Spinal cord (tissue), 10 donors: Measurements from ENCODE around the gene DIP2C. TPM values are rescaled to one million over a fixed set of nuclear protein-coding genes. Genes with fewer than 3 reads are reported as not detected.
"Not testable (repeated sequence)": the region's sequence is repeated elsewhere in the genome, so short reads cannot be mapped to it uniquely, and the experiment has no call there.

Source experiments
- DNase-seq, 6 donors: peaks; one replicate each; pipeline versions ENCODE4 v3.0.0 to v3.0.0-alpha.2; 2013 to 2015; ENCODE audit warnings: low spot score in 6 of 6, low read depth in 4 of 6
- H3K27ac ChIP-seq: one replicate; pipeline ENCODE4 v1.5.1; 2013; ENCODE audit warnings: low read depth, low read length, control low read depth
- H3K27me3 ChIP-seq: one replicate; pipeline ENCODE4 v1.6.1; 2013; ENCODE audit warnings: low read length; ENCODE audit not compliant: control insufficient read depth, insufficient read depth
- H3K36me3 ChIP-seq: one replicate; pipeline ENCODE4 v1.6.1; 2013; ENCODE audit warnings: low read length; ENCODE audit not compliant: control insufficient read depth, insufficient read depth
- H3K4me1 ChIP-seq: one replicate; pipeline ENCODE4 v1.6.1; 2013; ENCODE audit warnings: low read length; ENCODE audit not compliant: control insufficient read depth, insufficient read depth
- H3K4me3 ChIP-seq: one replicate; pipeline ENCODE4 v1.5.1; 2013; ENCODE audit warnings: low read depth, low read length, control low read depth
- H3K9me3 ChIP-seq: one replicate; pipeline ENCODE4 v1.6.1; 2013; ENCODE audit warnings: low read length; ENCODE audit not compliant: control insufficient read depth, insufficient read depth
- WGBS: methylation state at CpG from one replicate; pipeline ENCODE4 v1.1.5; 2013; ENCODE audit warnings: missing lambda C conversion rate; ENCODE audit not compliant: insufficient coverage; 5-methylcytosine and 5-hydroxymethylcytosine counted together
- polyA plus RNA-seq, 2 donors: library from polyadenylated mRNA; unstranded; fragments of 120-200 nt; gene quantifications; one replicate each; pipeline ENCODE4 v1.2.1, GENCODE V29; 2013; ENCODE audit not compliant: insufficient read length in 2 of 2
- total RNA-seq, 2 donors: library from RNA; depleted of rRNA in 1 of 2; stranded (reverse); fragments of 120-200 nt in 1 of 2; fragments of >200 nt in 1 of 2; gene quantifications; one replicate each; pipeline versions ENCODE4 v1.2.3 to v1.2.4, GENCODE V29; 2013 to 2014
- donor health status: healthy.

DIP2C gene
- total and polyA plus RNA-seq, 4 donors, result 15.4 to 36.3 (median 29.3) TPM

- H3K4me3 ChIP-seq, result no peak overlapping the region
- 66% methylated on average over 22 of the region's 24 CpGs for WGBS
Measured at GRCh38 chr10:649798-650440, 39.5 kb downstream of the DIP2C start.

DNA sequence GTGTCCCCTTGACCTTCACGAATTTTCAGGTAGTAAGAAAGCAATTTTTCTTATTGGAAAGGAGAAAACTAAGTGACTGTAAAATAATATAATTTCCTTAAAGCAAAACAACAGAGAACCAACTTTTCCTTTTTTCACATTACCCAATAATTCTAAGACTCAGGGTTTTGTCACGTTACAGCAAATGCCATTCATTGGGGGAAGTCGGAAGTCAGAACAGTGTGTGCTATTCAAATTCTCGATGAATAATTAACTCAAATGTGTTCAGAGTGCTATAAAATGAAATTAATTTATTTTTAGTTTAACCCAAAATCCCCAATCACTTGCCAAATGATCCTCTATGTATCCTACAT, 40.0 kb downstream of the DIP2C start:
- no peak for DNase-seq
- Histone ChIP-seq H3K4me3 (no peak overlapping the region), H3K27ac (no peak overlapping the region), H3K36me3 (peaks cover 4% of the 10 kb centered on the region), H3K27me3 (no peaks in the 10 kb centered on the region), H3K9me3 (peaks cover 5% of the 10 kb centered on the region), H3K4me1 (peaks cover 40% of the 10 kb centered on the region)
- WGBS, result no CpG with 5 or more reads among the region's 4 CpGs

More at GRCh38 chr10:649798-650440, 39.5 kb downstream of the DIP2C start:
- H3K27me3 ChIP-seq, result no peaks in the 10 kb centered on the region
- no peak overlapping the region for H3K27ac ChIP-seq
- H3K9me3 ChIP-seq, result peaks cover 4% of the 10 kb centered on the region
- H3K4me1 ChIP-seq, result peaks cover 37% of the 10 kb centered on the region
- DNase-seq, result peak in 1 of 6 donors; percentile 56
- peaks cover 2% of the 10 kb centered on the region for H3K36me3 ChIP-seq

GRCh38 chr10:647019-647418, 42.4 kb downstream of the DIP2C start:
- not testable (repeated sequence) for H3K9me3 ChIP-seq, H3K36me3 ChIP-seq, H3K4me3 ChIP-seq, DNase-seq, H3K27ac ChIP-seq, H3K27me3 ChIP-seq
- H3K4me1 ChIP-seq, result peaks cover 26% of the 10 kb centered on the region
- 91% methylated on average over 7 of the region's 15 CpGs for WGBS

DNA sequence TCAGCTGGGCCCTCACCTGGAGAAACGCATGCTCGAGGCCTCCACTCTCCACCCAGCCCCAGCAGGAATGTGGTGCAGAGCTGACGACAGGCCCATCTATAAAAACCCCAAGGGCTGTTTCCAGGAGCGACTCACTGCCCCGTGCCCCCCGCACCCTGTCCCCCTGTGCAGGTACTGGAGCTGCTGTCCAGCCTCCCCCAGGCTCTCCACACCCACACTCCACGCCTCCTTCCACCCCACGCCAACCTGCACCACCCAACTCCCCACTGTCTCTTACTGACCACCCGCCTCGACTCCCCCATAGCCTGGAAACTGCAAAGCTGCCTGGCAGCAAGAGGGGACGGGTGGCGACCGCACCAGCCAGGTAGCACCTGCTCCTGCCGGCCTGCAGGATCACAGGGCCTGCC, 43.3 kb downstream of the DIP2C start:
- peaks cover 20% of the 10 kb centered on the region for H3K4me1 ChIP-seq
- H3K27me3 ChIP-seq, result no peaks in the 10 kb centered on the region
- H3K9me3 ChIP-seq, result peaks cover 5% of the 10 kb centered on the region
- no peak overlapping the region for H3K27ac ChIP-seq
- 87% methylated on average over 13 of the region's 14 CpGs for WGBS
- H3K4me3 ChIP-seq, result no peak overlapping the region
- H3K36me3 ChIP-seq, result peaks cover 11% of the 10 kb centered on the region
- DNase-seq, result no peak

GRCh38 chr10:644943-645334, 44.5 kb downstream of the DIP2C start:
- Histone ChIP-seq H3K36me3 (peaks cover 13% of the 10 kb centered on the region), H3K27ac (no peak overlapping the region), H3K4me1 (peaks cover 9% of the 10 kb centered on the region), H3K9me3 (peaks cover 5% of the 10 kb centered on the region), H3K27me3 (no peaks in the 10 kb centered on the region), H3K4me3 (no peak overlapping the region)
- WGBS, result no CpG with 5 or more reads among the region's 5 CpGs
- DNase-seq, result no peak

GRCh38 chr10:644076-644942, 45.2 kb downstream of the DIP2C start:
- Histone ChIP-seq H3K9me3 (peaks cover 5% of the 10 kb centered on the region), H3K27me3 (no peaks in the 10 kb centered on the region), H3K36me3 (peaks cover 16% of the 10 kb centered on the region), H3K4me3 (no peak overlapping the region), H3K27ac (no peak overlapping the region), H3K4me1 (peaks cover 6% of the 10 kb centered on the region)
- no peak for DNase-seq
- 69% methylated on average over 18 of the region's 23 CpGs for WGBS

DNA sequence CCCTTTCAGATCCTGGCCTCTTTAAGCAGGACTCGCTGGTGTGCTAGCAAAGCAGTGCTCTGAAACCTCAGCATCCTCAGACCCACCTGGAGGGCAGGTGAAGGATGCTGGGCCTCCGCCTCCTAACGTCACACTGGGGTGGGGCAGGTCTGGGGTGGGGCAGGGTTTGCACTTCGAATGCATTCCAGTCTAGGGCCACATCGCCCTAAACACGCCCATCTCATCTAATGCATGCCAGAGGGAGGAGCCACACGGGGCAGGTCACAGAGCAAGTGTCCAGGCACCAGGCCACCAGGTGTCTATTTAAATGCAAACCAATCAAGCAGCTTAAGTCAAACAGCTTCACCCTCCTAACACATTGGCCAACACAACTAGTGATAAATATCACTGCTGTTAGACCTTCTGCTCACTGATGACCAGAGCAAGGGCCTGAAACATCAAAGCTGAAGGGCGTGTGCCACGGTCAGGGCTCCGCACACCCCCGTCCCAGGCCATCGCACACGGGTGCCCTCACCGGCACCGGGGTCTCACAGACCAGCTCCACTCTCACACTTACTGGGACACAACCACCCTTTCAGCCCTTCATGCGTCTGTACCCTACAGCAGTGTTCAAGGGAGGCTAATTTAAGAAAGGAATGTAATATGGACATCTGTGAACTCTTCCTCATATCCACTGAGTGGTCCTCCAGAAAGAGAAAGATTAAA, 47.1 kb downstream of the DIP2C start:
- Histone ChIP-seq H3K27me3 (no peaks in the 10 kb centered on the region), H3K9me3 (peaks cover 5% of the 10 kb centered on the region), H3K36me3 (peaks cover 22% of the 10 kb centered on the region), H3K27ac (no peak overlapping the region), H3K4me1 (peaks cover 21% of the 10 kb centered on the region), H3K4me3 (no peak overlapping the region)
- DNase-seq, result no peak
- WGBS, result 81% methylated on average over 9 of the region's 16 CpGs

DNA sequence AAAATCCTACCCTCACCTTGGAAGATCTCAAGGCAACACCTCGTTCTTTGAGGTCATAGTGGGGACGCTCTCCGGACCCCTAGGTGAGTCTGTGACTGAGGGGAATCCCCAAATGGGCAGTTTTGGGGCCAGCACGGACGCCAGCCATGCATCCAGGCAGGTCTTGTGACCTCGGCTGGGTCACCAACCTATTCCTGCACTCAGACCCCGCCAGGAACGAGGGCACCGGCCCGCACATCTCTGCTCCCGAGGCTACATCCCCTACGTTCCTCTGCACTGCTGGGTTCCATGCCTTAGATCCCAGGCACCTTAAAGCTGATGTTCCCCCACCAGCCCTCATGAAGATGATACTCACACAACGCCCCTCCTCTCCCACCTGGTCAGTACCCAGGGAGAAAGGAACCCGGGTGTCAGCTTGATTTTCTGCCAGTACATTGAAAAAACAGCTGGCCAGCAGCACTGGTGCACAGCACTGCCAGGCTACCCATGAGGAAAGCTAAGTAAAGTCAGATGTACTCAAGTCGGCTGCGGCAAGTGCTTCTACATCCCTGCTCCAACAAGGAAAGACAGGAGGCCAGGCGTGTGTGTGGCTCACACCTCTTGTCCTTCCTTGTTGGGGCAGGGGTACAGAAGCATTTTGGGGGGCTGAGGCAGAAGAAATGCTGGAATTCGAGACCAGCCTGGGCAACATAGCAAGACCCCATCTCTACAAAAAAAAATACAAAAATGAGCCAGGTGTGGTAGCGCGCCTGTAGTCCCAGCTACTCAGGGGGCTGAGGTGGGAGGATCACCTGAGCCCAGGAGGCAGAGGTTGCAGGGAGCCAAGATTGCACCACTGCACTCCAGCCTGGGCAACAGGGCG, 48.1 kb downstream of the DIP2C start:
- Histone ChIP-seq H3K27ac (no peak overlapping the region), H3K36me3 (peaks cover 22% of the 10 kb centered on the region), H3K4me3 (no peak overlapping the region), H3K4me1 (peaks cover 24% of the 10 kb centered on the region), H3K27me3 (no peaks in the 10 kb centered on the region), H3K9me3 (peaks cover 5% of the 10 kb centered on the region)
- WGBS, result 92% methylated on average over 16 of the region's 21 CpGs
- DNase-seq, result no peak

DNA sequence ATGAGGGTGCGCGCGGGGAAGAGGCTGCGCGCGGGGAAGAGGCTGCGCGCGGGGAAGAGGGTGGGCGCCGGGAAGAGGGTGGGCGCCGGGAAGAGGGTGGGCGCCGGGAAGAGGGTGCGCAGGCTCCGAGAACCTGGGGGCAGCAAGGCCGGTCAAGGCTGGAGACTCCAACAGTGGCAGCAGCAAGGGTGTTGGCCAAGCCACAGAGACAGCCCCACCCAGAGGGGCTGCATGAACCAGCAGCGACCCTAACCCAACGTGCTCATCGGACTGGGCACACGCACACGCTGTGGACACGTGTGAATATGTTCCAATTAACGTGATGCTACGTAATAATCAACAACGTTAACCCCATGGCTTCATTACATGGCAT, 48.8 kb downstream of the DIP2C start:
- peaks cover 22% of the 10 kb centered on the region for H3K36me3 ChIP-seq
- peaks cover 26% of the 10 kb centered on the region for H3K4me1 ChIP-seq
- no peak overlapping the region for H3K27ac ChIP-seq
- peaks cover 5% of the 10 kb centered on the region for H3K9me3 ChIP-seq
- no peak overlapping the region for H3K4me3 ChIP-seq
- DNase-seq, result no peak
- WGBS, result 94% methylated on average over 24 of the region's 27 CpGs
- H3K27me3 ChIP-seq, result no peaks in the 10 kb centered on the region
